DOHH2 (cell line): Measurements from ENCODE around the gene NFAT5.
"Not testable (repeated sequence)": the region's sequence is repeated elsewhere in the genome, so short reads cannot be mapped to it uniquely, and the experiment has no call there.

Experiments
- H3F3A ChIP-seq: fragments of 200-600 bp; sonication (generic), shearing (Covaris generic); 2 replicates; pipeline ENCODE4 v1.6.0; 2016; ENCODE audit warnings: antibody characterized with exemption, mild to moderate bottlenecking; ENCODE audit not compliant: control insufficient read depth, insufficient read depth
- H3K27ac ChIP-seq: fragments of 200-600 bp; sonication (generic); 2 replicates; pipeline ENCODE4 v1.5.1; 2014; ENCODE audit warnings: low read depth, mild to moderate bottlenecking, low read length, moderate library complexity
- H3K27me3 ChIP-seq: fragments of 200-600 bp; sonication (generic); 2 replicates; pipeline ENCODE4 v1.6.1; 2014; ENCODE audit warnings: mild to moderate bottlenecking, low read length, mixed read lengths; ENCODE audit not compliant: control insufficient read depth
- H3K36me3 ChIP-seq: fragments of 200-600 bp; sonication (generic); 2 replicates; pipeline ENCODE4 v1.6.1; 2014; ENCODE audit warnings: mild to moderate bottlenecking, low read length, moderate library complexity, mixed read lengths; ENCODE audit not compliant: control insufficient read depth
- H3K4me1 ChIP-seq: fragments of 200-600 bp; sonication (generic); 2 replicates; pipeline ENCODE4 v1.6.1; 2014; ENCODE audit warnings: mild to moderate bottlenecking, low read length, mixed read lengths; ENCODE audit not compliant: control insufficient read depth
- H3K4me2 ChIP-seq: fragments of 200-600 bp; sonication (generic); 2 replicates; pipeline ENCODE4 v1.6.0; 2014; ENCODE audit warnings: mild to moderate bottlenecking, low read length, moderate library complexity
- H3K4me3 ChIP-seq: fragments of 200-600 bp; sonication (generic); 2 replicates; pipeline ENCODE4 v1.5.1; 2014; ENCODE audit warnings: mild to moderate bottlenecking, low read length, mixed read lengths
- H3K79me2 ChIP-seq: fragments of 200-600 bp; sonication (generic); 2 replicates; pipeline ENCODE4 v1.6.1; 2014; ENCODE audit warnings: mild to moderate bottlenecking, low read length, mixed read lengths; ENCODE audit not compliant: control insufficient read depth
- H3K9me2 ChIP-seq: fragments of 200-600 bp; sonication (generic); replicated peaks from 2 replicates; pipeline ENCODE4 v1.6.1; 2014; ENCODE audit warnings: mild to moderate bottlenecking, low read length, mixed read lengths; ENCODE audit not compliant: control insufficient read depth
- H3K9me3 ChIP-seq: fragments of 200-600 bp; sonication (generic); 2 replicates; pipeline ENCODE4 v1.6.1; 2014; ENCODE audit warnings: antibody characterized with exemption, low read length, mixed read lengths; ENCODE audit not compliant: control insufficient read depth, insufficient read depth
- H4K20me1 ChIP-seq: fragments of 200-600 bp; sonication (generic); 2 replicates; pipeline ENCODE4 v1.6.0; 2014; ENCODE audit warnings: low read depth, mild to moderate bottlenecking, antibody characterized with exemption, low read length, moderate library complexity; ENCODE audit not compliant: control insufficient read depth, insufficient read depth
- EZH2phosphoT487 ChIP-seq: fragments of 200-600 bp; sonication (generic); IDR thresholded peaks from 2 replicates; pipeline ENCODE4 v1.6.1; 2017; ENCODE audit warnings: borderline replicate concordance, mild to moderate bottlenecking, antibody characterized with exemption, low read length, moderate library complexity, mixed read lengths
- TF ChIP-seq, protein P1 (sequence below): fragments of 200-600 bp; sonication (generic); IDR thresholded peaks from one replicate; pipeline ENCODE4 v1.5.1; 2014; ENCODE audit warnings: antibody characterized with exemption, mild to moderate bottlenecking, low read depth, low read length; ENCODE audit not compliant: poor library complexity, severe bottlenecking

The NFAT5 gene

GRCh38 chr16:69559164-69559563 is 6.6 kb upstream of the NFAT5 start:
- H3K36me3 ChIP-seq = no peaks in the 10 kb centered on the region
- H3K9me2 ChIP-seq = no peaks in the 10 kb centered on the region
- H3K4me1 ChIP-seq = peaks cover 12% of the 10 kb centered on the region
- no peak overlapping the region for H3K4me2 ChIP-seq
- peaks cover 9% of the 10 kb centered on the region; the same call in 1 of the 2 replicates for H3F3A ChIP-seq
- no peaks in the 10 kb centered on the region for H3K27me3 ChIP-seq
- no peaks in the 10 kb centered on the region for H4K20me1 ChIP-seq
- no peaks in the 10 kb centered on the region for H3K9me3 ChIP-seq
- TF ChIP-seq EZH2phosphoT487 = no peak
- TF ChIP-seq, protein P1, sequence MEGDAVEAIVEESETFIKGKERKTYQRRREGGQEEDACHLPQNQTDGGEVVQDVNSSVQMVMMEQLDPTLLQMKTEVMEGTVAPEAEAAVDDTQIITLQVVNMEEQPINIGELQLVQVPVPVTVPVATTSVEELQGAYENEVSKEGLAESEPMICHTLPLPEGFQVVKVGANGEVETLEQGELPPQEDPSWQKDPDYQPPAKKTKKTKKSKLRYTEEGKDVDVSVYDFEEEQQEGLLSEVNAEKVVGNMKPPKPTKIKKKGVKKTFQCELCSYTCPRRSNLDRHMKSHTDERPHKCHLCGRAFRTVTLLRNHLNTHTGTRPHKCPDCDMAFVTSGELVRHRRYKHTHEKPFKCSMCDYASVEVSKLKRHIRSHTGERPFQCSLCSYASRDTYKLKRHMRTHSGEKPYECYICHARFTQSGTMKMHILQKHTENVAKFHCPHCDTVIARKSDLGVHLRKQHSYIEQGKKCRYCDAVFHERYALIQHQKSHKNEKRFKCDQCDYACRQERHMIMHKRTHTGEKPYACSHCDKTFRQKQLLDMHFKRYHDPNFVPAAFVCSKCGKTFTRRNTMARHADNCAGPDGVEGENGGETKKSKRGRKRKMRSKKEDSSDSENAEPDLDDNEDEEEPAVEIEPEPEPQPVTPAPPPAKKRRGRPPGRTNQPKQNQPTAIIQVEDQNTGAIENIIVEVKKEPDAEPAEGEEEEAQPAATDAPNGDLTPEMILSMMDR = no peak
- no peak overlapping the region for H3K4me3 ChIP-seq
- H3K27ac ChIP-seq = no peak overlapping the region
- no peaks in the 10 kb centered on the region for H3K79me2 ChIP-seq

- not testable (repeated sequence) for H4K20me1 ChIP-seq, H3K36me3 ChIP-seq, H3K4me3 ChIP-seq, H3K4me2 ChIP-seq, H3K27ac ChIP-seq, H3K9me3 ChIP-seq, H3K27me3 ChIP-seq, H3K9me2 ChIP-seq
- H3K79me2 ChIP-seq = peaks cover 13% of the 10 kb centered on the region
- H3K4me1 ChIP-seq = peaks cover 10% of the 10 kb centered on the region
- peaks cover 11% of the 10 kb centered on the region for H3F3A ChIP-seq
These were observed 4.4 kb upstream of the NFAT5 start for GRCh38 chr16:69561367-69561766.

DNA sequence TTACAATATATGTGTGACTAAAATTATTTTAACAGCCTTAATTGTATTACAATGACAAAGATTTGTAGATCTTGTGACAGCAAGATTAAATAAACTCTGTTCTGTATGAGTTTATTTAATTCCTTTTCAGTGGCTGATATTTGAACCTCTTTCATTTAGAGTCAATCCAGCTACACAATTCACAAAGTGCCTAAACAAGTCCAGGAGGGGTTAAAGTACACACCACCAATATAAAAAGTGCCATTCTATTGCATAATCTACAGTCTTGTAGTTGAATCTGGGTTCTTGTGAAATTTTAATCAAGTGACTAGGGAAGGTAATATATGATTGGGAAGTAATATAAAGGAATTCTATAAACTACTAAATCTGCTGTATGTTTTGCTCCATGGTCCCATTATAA is 3.9 kb upstream of the NFAT5 start:
- peaks cover 11% of the 10 kb centered on the region for H3F3A ChIP-seq
- no peaks in the 10 kb centered on the region for H4K20me1 ChIP-seq
- H3K27me3 ChIP-seq = no peaks in the 10 kb centered on the region
- H3K4me2 ChIP-seq = no peak overlapping the region
- H3K27ac ChIP-seq = no peak overlapping the region
- H3K36me3 ChIP-seq = peaks cover 9% of the 10 kb centered on the region; the same call in 1 of the 2 replicates
- TF ChIP-seq EZH2phosphoT487 = no peak
- TF ChIP-seq, protein P1 = no peak
- H3K9me2 ChIP-seq = no peaks in the 10 kb centered on the region
- peaks cover 10% of the 10 kb centered on the region for H3K4me1 ChIP-seq
- no peaks in the 10 kb centered on the region for H3K9me3 ChIP-seq
- no peak overlapping the region for H3K4me3 ChIP-seq
- H3K79me2 ChIP-seq = peaks cover 19% of the 10 kb centered on the region

GRCh38 chr16:69562813-69563212 is 3.0 kb upstream of the NFAT5 start:
- peaks cover 18% of the 10 kb centered on the region for H3K4me1 ChIP-seq
- no peak for TF ChIP-seq EZH2phosphoT487
- TF ChIP-seq, protein P1 = no peak
- H3K27ac ChIP-seq = no peak overlapping the region
- peaks cover 28% of the 10 kb centered on the region for H3K79me2 ChIP-seq
- no peaks in the 10 kb centered on the region for H3K9me2 ChIP-seq
- no peak overlapping the region for H3K4me2 ChIP-seq
- no peaks in the 10 kb centered on the region for H3K9me3 ChIP-seq
- H4K20me1 ChIP-seq = no peaks in the 10 kb centered on the region; the same call in 1 of the 2 replicates
- H3K36me3 ChIP-seq = peaks cover 9% of the 10 kb centered on the region; the same call in 1 of the 2 replicates
- H3K27me3 ChIP-seq = no peaks in the 10 kb centered on the region
- peaks cover 11% of the 10 kb centered on the region for H3F3A ChIP-seq
- H3K4me3 ChIP-seq = no peak overlapping the region
